ENCODE measurements around the gene SORCS3. TPM values are rescaled to one million over a fixed set of nuclear protein-coding genes. Genes with fewer than 3 reads are reported as not detected.

The SORCS3 gene
- polyA plus RNA-seq, 4 donors: 3.2 to 4.0 (median 3.7) TPM

DNA sequence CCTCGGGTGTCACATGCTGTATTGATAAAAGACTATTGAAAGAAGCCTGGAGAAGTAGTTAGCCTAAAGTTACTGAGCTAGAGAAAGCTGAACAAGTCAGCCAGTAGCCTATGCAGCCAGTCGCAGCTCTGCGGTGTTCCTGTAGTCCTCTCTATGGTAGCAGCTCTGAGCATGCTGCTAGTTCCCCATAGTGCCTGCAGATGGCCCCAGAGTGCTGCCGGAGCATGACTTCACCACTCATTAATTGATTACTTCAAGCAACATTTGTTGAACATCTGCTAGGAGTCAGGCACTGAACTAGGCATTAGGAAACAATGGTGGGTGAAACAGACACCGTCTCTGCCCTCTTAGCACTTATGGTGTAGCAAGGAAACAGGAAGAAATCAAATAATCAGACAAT, 422.7 kb downstream of the SORCS3 start:
- DNase-seq (ENCODE audit: low read depth in 4 of 4, low spot score in 3 of 4): peak in 2 of 4 donors; percentile 32 to 34

DNA sequence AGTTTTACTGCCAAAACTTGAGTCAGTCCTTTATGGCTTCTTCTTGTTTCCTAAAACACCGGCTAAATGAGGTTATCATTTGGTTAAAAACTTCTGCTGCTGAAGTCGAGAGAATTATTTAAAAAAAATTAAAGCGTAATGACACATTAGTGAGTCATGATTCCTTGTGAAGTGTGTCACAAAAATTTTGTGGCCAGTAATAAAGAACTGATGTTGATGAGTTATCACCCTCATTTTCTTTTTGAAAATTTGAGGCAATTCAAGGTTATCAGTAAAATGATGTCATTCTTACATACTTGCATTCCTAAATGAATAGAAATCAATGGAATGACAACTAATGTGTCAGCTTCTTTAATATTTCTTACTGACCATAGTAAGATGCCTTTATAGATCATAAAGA, 427.4 kb downstream of the SORCS3 start:
- no peak for DNase-seq (ENCODE audit: low read depth in 4 of 4, low spot score in 3 of 4)

DNA sequence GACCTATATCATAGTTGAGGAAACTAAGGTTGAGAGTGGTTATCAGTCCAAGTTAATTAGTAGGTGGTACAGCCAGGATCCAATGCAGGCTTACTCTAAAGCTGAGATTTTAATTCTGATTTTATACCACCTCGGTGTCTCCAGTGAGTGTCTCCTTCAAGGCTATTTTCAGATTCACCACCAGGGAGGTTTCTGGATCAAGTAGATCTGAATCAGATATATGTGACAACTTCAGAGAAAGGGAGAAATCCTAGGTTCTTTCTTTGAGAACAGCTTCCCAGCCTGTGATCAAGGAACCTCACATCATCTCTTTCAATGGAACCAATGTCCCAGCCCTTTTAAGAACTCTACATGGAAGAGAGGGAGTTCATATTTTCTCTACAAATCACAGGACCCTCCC, 429.2 kb downstream of the SORCS3 start:
- no peak for DNase-seq (ENCODE audit: low read depth in 4 of 4, low spot score in 3 of 4)

DNA sequence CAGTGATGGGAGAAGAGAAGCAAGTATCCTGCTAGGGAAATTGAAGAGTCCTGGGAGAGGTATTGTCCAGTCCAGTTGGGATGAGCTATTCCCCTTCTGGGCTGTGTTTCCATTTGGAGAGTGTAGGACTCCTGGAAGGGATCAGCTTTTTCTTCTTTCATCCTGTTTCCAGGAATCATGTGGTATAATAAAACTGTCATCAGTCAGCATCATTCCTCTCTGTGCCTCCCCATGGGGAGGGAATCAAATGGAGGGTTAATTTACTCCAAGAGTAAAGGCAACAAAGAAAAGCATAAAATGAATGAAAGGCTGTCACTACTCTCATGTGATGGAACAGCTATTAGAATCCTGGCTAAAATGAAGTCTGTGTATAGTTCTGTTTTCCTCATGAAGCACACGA, 429.9 kb downstream of the SORCS3 start:
- no peak for DNase-seq (ENCODE audit: low read depth in 4 of 4, low spot score in 3 of 4)

DNA sequence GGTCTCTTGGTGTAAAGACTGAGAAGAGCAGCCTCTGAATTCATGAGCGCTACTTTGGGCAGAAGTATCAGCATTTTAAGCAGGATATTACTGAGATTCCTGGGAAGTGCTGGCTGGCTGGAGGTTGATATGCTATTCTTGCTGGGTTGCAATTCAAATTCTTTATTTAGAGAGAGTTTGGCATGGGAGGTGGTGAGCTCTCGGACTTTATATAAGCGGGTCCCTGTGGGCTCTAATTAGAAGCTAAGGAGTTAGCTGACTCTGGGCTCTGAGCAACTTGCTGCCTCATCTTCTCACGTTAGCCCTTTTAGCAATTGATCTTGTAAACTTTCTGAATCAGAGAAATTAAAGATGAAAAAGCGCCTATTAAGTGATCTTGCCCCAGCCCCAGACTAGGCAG, 430.9 kb downstream of the SORCS3 start:
- no peak for DNase-seq (ENCODE audit: low read depth in 4 of 4, low spot score in 3 of 4)

DNA sequence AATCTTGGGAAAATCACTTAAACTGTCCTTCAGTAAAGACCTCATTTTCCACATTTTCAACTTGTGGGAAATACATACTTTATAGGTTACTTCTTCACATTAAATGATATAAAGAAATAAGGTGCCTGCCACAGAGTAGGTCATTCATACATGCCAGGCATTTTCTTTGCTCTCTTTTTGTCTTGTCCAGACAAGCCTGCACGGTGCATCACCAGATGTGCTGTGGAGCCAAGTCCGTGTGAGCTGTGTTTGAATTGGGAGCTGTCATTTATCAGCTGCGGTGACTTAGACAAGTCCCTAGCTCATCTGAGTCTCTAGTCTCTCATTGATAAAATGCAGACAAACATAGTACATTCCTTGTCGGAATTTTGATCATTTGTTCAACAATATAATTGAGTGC, 432.9 kb downstream of the SORCS3 start:
- DNase-seq (ENCODE audit: low read depth in 4 of 4, low spot score in 3 of 4): no peak

DNA sequence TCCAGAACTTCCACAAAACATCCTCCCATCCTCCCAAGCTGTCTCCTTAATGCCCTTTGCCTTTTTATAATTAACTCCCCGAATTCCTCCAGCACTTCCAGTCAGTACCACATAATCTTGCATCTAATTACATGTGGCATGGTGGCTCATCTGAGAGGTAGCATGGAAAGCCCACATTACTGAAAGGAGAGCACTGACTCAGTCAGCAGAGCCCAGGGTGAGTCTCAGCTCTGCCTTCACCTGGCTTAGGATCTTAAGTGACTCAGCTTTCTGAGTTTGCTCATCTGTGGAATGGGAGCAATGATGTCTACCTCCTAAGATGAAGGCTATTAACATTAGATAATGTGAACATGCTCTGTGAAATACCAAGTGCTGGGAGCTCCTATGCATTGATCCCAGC, 433.9 kb downstream of the SORCS3 start:
- DNase-seq (ENCODE audit: low read depth in 4 of 4, low spot score in 3 of 4): no peak

DNA sequence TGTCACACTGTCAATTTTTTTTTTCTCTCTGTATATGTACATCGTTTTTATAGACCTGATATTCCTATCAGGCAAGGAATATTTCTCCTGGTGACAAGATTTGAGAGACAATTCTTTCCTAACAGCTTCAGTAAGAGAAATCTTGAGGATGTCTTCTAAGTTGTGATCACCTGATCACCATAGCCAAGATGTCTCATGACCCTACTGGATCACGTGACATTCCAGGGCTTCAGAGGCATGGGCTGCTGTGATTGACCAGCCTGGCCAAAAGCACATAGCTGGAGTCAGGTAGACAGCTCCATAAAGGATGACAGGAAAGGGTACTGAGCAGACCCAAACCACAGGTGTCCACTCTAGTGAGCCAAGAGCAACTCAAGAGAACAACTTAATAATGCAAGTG, 444.9 kb downstream of the SORCS3 start:
- DNase-seq (ENCODE audit: low read depth in 4 of 4, low spot score in 3 of 4): no peak

DNA sequence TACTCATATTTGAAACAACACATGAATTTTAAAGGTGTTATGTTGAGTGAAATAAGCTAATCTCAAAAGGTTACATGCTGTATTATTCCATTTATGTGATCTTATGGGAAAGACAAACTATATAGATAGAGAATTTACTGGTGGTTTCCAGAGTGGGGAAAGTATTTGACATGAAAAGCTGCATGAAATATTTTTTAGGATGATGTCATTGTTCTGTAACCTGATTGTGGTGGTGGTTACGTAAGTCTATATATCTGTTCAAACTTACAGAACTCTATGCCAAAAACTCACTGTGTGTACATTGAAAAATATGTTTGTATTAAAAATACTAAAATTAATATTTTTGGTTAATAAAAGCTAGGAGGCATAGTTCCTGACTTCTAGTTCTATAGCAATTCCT, 453.0 kb downstream of the SORCS3 start:
- no peak for DNase-seq (ENCODE audit: low read depth in 4 of 4, low spot score in 3 of 4)

DNA sequence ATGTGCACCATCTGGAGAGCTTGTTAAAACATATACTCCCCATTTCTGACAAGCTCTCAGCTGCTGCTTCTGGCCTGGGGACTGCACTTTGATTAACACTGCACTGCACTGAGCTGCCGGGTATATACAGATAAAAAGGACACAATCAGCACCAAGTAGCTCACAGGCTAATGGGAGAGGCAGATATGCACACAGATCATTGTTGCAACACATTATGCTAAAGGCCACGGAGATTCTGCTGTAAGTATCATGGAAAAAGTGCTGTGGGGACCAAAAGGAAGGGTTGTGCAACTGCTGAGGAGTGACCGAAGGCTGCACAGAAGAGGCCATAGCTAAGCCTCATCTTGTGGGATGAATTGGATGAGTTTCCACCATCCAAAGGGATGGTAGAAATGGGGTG, 455.2 kb downstream of the SORCS3 start:
- DNase-seq (ENCODE audit: low read depth in 4 of 4, low spot score in 3 of 4): peak in 1 of 4 donors; percentile 8

DNA sequence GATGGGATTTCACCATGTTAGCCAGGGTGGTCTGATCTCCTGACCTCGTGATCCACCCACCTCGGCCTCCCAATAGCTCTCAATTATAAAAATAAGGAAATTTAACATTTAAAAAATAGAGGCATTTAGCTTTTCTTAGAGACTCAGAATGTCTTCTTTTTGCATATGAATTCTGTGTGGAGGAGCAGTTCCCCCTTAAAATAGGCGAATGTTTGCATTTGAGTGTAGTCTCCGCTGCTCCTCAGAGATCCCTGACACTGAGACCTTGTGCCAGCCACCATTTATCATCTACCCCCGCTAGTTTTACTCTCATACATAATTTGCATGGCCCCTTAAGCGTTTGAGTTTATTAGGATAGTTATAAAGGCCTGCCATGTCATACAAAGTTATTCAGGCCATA, 461.9 kb downstream of the SORCS3 start:
- DNase-seq (ENCODE audit: low read depth in 4 of 4, low spot score in 3 of 4): no peak

DNA sequence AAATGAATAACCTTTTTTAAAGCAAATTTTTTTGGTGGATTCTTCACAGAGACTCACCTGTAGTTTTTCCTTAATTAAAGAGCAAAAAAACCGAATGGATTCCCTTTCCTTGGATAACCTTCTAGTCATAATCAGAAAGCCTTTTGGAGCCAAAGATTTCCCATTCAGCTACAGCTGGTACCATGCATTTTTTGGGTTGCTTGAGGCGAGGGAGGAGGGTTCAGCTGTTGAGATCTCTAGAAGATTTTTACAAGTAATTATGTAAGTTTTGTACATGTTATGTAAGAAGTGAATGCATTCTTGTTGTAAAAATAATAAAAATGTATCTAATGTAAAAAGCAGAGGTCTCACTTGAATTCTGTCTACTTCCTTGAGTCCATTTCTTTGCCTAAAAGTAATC, 463.2 kb downstream of the SORCS3 start:
- DNase-seq (ENCODE audit: low read depth in 4 of 4, low spot score in 3 of 4): no peak

DNA sequence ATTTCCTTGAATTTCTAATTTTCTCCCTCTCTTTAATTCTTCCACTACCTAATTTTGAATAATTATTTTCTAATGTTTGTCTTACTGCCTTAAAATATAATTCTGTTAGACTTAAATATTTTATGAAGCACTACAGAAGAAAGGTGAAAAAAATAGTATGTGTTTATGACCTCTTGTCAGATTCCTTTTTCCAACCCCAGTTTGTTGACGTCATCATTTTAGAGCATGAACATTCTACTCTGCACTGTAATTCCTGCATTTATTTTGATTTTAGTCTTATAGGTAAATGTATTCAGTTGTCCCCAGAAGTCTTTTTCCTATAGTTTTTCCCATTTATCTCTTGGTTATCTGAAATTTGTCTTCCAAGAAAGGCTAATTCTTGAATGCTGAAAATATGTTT, 468.1 kb downstream of the SORCS3 start:
- no peak for DNase-seq (ENCODE audit: low read depth in 4 of 4, low spot score in 3 of 4)

DNA sequence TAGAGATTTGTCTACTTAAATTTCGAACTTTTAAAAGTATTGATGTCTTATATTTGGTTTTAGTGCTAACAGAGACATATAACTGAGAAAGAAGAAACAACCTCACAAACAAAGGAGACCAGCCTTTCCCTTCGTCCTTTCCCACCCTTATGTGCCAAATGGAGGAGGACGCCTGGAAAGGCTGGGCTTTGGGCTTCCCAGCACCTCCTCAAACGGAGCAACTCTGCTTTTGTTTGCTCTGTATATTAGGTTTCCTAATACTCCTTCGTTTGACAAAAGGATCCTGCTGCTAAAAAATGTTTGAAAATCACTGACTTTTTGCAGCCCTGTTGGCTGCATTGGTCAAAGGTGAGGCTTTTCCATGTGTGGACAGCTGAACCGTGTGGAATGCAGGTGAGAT, 471.8 kb downstream of the SORCS3 start:
- no peak for DNase-seq (ENCODE audit: low read depth in 4 of 4, low spot score in 3 of 4)

DNA sequence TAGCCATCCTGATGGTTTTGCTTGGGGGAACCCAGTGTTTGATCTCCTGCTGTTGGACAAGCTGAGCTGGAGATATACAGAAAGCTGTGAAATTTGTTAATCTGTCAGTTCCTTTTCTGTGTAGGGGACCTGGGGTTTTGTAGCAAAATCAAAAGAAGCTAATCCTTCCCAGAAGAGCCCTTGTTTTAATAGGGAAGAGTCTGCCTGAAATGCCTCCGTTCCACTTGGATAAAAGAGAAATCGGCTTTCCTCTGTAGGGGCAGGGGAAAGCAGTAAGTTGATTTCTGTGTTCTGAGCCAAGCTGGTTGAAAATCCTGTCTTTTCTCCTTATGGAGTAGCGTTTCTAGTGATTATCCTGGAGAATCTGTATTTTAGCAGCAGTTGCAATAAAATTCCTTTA, 472.6 kb downstream of the SORCS3 start:
- no peak for DNase-seq (ENCODE audit: low read depth in 4 of 4, low spot score in 3 of 4)

DNA sequence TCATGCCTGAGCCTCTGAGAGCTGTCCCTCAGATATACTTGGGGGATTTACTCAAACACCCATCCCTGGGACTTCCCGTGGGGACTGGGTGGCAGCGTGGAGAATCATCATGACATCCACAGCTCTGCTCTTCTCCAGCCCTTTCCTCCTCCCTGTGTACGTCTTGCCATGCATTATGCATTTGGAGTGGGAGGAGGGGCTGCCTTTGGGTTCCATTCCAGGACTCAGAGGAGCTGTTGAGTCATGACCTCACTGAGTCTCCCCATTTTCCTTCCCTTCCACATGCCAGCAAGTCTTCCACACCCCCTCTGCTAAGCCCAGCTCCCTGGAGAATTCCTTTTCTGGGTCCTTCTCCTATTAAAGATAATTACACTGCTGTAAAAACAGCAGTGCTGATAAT, 480.7 kb downstream of the SORCS3 start:
- no peak for DNase-seq (ENCODE audit: low read depth in 4 of 4, low spot score in 3 of 4)

DNA sequence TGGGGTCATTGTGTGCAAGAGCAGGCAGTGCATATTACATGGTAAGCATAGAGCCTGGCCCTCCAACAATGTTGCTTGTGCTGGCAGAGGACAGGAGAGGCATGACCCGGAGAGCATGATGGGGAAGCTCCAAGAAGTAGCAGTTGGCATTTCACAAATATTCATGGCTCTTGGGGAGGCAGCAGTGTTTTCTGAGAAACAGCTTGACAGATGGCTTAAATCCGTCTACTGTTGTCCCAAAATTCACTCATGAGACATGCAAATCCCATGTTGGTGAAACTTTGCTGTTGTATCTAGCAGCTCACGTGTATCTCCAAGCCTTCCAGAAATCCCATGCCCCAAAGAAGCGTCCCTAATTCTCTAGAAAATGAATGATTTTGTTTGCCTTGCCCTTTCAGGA, 487.0 kb downstream of the SORCS3 start:
- no peak for DNase-seq (ENCODE audit: low read depth in 4 of 4, low spot score in 3 of 4)

DNA sequence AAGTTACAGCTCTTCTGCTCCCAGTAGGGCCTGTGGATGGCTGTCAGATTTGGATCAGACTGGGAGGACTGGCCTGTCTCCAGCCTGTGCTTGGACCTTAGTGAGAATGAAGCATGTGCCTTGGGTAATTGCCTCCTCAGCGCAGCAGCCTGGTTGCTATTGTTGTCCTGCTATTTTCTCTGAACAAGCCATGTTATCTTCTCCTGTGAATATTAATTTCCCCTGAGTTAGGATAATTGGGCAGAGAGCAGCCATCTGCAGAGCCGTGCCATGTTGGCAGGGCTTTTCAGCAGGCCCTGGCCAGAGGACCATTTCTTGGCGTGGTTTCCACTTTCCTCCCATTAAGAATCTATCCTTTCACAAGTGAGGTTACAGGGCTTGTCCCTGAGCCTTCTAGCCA, 497.3 kb downstream of the SORCS3 start:
- DNase-seq (ENCODE audit: low read depth in 4 of 4, low spot score in 3 of 4): no peak

DNA sequence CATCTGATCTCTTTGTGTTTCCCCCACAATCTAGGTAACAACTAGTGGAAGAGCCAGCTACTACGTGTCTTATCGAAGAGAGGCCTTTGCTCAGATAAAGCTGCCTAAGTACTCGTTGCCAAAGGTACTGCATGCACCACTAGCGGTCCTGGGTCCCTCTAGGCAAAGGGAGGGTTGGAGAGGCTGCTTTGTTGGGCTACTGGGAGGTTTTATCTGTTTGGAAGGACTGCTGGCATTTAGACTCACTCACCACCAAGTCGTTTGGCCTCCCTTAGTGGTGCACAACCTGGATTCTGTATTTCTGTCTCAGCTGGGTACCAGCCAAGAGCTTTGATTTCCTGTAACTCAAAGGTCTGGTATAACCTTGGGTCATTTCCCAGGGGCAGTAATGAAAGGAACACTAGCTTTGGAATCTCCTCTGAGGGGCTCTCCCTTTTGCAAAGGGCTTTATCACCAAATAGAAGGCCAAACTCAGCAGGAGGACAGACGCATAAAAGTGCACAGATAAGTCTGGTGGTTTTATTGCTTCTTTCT, 498.3 kb downstream of the SORCS3 start:
- DNase-seq (ENCODE audit: low read depth in 4 of 4, low spot score in 3 of 4): no peak

DNA sequence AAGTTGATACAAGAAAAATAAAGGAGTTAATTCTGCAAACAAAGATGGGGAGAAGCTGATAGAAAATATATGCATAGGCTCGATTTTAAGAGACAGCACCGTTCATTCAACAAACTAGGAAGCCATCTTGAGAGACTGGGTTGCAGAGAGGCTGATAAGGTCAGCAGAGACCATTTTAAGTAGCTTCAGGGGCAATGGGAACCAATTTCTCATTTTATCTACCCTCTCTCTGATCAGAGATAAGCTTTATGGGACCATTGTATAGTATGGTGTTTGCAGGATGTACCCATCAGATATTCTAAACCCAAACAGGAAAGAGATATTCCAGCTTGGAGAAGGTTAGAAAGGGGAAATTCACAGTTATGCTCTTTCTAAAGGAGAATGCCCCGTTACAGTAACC, 499.5 kb downstream of the SORCS3 start:
- DNase-seq (ENCODE audit: low read depth in 4 of 4, low spot score in 3 of 4): no peak

DNA sequence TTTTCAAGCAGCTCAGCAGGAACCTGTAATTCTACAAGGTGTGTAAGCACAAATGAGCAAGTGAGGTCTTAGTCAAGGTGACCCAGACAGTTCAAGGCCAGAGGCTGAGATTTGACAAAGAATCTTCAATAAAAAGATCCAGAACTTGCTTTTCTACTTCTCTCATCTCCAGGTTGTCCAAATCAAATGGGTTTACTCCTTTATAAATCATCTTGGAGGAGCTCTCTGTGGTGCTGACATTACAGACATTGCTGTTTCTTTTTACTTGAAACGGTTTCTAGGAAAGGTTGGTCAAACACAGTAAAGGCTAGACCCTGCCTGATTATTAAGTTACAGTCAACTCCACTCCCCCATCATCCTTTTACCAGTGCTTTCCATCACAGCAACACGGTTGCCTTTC, 504.6 kb downstream of the SORCS3 start:
- no peak for DNase-seq (ENCODE audit: low read depth in 4 of 4, low spot score in 3 of 4)

DNA sequence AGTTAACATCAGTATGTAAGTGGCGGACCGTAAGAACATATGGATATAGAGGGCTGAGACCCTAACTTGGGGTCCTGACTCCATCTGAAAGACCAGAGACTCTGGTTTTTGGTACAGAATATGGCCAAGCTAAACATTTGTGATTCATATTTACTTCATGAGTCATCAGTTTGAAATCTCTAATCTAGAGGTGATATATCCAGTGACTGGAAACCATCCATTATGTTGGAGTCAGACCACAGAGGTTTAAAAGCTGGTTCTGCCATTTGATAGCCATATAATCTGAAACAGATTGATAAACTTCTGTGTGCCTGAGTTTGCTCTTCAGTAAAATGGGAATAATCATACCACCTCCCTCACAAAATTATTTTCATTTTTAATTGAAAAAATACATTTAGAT, 505.3 kb downstream of the SORCS3 start:
- no peak for DNase-seq (ENCODE audit: low read depth in 4 of 4, low spot score in 3 of 4)

DNA sequence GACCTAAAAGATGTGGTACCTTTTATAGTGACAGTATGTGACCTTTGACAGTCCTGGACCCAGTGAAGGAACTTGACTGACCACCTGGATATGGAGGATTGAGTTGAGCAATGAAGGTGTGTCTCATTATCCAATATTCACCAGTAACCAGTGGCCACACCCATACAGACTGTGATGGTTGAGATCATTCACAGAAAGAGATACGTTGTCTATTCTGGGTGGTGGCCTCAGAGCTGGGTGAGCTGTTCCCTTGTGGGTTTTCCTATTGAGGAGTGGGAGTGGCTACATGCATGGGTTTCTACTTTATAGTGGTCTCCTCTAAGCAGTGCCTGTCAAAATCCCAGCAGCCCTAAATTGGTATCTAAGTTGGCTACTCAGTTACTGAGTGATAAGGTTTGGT, 507.4 kb downstream of the SORCS3 start:
- DNase-seq (ENCODE audit: low read depth in 4 of 4, low spot score in 3 of 4): no peak

DNA sequence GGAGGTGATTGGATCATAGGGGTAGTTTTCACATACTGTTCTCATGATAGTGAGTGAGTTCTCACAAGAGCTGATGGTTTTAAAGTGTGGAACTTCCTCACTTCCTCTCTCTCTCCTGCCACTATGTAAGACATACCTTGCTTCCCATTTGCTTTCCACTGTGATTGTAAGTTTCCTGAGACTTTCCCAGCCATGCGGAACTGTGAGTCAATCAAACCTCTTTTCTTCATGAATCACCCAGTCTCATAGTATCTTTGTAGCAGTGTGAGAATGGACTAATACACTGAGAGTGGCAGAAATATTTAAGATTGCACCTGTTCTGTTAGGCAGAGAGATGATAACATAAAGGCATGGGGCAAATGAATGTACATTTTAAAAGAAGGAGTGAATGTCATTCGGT, 507.8 kb downstream of the SORCS3 start:
- no peak for DNase-seq (ENCODE audit: low read depth in 4 of 4, low spot score in 3 of 4)
